Stimulated activated CD4-positive, alpha-beta T cell treated with anti-CD3 and anti-CD28 coated beads, TNF-alpha, amount 100 ng/mL, for 1 hour (primary cell): ENCODE results near the gene LRP5.
"Not testable (repeated sequence)": the region's sequence is repeated elsewhere in the genome, so short reads cannot be mapped to it uniquely, and the experiment has no call there.

Experiments used
- DNase-seq, 3 donors: peaks; one replicate each; pipeline ENCODE4 v3.0.0-alpha.2; 2020; ENCODE audit warnings: low read depth in 3 of 3, low spot score in 1 of 3

LRP5 gene

DNA sequence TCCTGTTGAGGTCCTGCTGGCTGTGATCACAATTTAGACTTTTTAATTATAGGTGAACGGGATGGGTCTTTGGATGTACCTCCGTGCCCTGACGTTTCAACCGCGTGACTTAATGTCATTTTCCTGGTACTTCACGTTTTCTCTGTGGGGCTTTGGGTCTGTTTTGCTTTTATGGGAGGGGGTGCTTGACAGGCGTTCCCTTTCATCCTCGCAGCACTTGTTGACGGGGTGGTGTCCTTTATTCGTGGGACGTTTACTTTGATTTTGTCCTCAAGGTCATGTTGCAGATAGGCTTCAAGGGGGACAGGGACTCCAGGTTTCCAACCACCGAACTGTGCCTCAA lies 149.2 kb downstream of the LRP5 start:
- DNase-seq, result no peak

DNA sequence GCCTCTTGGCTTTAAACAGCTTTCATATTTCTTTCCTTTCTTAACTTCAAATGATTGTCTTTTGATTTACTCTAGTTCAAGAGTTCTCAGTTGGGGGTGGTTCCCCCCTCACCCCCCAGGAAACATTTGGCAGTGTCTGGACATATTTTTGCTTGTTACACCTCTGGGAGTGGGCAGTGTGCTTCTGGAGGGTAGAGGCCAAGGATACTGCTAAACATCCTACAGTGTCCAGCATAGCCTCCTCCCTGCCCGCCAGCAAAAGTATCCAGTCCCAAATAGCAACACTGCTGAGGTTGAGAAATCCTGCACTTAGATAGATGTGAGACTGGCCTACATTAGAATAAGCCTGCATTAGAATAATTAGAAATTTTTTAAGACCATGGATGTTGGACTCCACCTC lies 151.3 kb downstream of the LRP5 start:
- DNase-seq, result no peak

DNA sequence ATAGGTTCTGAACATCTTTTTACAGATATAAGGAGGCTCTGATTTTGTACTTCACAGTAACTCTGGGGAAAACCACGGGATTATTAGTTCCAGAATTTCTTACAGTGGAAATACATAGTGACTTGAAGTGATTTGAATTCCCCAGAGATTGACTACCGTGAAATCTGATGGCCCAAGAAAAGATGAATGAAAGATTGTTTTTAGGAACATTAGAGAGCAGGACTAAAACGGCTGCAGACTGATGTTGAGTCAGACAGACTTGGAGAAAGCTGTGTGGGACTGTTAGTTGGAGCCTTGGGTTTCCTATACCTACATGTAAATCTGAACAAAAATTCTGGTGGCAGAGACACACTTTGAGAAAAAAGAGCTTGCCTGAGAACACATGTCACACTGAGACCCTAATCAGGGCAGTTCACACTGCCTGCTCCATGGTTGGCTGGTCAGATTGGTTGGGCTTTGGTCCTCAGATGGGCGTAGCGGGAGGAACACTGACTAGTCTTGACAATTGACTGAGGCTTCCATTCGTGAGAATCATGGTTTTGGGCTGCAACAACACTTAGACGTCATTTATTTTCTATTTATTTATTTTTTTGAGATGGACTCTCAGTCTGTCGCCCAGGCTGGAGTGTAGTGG lies 154.9 kb downstream of the LRP5 start:
- DNase-seq, result no peak

DNA sequence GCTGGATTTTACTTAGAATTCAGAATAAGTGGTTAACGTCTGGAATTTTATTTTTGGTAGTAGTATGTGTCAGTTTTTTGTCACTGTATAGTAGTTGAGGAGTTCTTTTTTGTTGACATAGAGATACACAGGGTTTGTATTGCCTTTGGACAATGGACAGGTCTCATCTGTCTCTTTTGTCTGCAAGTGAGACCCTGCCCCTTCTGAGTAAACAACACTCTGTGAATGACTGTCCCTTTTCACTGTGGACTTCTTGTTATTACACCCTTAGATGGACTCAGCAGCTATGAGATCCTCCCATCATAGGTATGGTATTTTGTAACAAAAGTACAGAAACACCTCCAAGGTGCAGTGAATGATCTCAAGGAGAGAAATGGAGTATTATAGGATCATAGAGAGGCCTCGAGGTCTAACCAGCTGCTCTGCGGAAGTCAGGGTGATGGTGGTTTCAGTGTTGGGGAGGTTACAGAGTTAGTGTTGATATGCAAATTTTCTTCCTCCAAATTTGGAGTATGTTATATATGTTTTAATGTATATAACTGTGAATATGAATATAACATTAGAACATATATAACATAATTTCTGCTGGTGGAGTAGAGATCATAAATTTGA lies 155.9 kb downstream of the LRP5 start:
- DNase-seq, result no peak

DNA sequence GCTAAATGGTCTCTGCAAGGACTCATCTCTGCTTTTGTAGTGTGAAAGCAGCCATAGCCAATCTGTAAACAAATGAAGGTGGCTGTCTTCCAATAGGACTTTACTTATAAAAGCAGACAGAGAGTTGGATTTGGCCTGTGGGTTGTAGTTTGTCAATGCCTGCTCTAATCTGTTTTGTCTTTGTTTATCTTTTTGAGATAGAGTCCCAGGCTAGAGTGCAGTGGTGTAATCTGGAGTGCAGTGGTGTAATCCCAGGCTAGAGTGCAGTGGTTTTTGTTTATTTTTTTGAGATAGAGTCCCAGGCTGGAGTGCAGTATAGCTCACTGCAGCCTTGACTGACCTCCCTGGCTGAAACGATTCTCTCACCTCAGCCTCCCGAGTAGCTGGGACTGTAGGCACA lies 156.7 kb downstream of the LRP5 start:
- no peak for DNase-seq

DNA sequence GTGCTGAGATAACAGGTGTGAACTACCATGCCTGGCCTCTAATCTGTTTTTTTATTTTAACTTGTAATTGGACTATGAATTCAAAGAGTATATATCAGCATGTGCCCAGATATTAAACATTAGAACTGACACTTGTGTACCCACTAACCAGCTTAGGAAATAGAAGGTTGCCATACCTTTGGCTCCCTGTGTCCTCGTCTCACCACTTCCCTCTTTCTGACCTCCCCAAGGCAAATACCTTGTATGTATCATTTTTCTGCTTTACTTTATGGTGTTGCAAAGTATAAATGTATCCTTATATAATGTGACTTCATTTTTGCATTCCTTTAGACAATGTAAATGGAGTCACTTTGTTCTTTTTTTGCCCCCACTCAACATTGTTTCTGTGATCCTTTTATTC lies 157.3 kb downstream of the LRP5 start:
- no peak for DNase-seq

DNA sequence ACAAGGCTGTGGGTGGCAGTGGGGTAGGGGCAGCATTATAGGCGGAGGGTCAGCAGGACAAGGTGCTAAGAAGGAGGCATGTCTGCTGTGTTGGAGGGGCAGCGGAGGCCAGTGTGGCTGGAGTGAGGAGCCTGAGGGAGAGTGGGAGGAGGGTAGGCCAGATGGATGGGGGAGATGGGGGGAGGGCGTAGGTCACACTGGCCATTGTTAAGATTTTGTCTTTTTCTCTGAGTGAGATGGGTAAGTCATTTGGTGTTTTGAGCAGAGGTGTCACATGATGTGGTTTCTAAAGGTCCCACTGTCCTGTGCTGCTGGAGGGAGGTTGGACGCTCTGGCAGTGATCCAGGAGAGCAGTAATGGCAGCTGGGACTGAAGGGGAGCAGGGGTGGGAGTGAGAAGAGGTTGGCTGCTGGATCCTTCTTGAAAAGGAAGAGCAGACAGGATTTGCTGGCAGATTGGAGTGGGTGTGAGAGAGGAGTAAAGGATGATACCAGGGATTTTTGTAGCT lies 158.0 kb downstream of the LRP5 start:
- DNase-seq, result no peak

DNA sequence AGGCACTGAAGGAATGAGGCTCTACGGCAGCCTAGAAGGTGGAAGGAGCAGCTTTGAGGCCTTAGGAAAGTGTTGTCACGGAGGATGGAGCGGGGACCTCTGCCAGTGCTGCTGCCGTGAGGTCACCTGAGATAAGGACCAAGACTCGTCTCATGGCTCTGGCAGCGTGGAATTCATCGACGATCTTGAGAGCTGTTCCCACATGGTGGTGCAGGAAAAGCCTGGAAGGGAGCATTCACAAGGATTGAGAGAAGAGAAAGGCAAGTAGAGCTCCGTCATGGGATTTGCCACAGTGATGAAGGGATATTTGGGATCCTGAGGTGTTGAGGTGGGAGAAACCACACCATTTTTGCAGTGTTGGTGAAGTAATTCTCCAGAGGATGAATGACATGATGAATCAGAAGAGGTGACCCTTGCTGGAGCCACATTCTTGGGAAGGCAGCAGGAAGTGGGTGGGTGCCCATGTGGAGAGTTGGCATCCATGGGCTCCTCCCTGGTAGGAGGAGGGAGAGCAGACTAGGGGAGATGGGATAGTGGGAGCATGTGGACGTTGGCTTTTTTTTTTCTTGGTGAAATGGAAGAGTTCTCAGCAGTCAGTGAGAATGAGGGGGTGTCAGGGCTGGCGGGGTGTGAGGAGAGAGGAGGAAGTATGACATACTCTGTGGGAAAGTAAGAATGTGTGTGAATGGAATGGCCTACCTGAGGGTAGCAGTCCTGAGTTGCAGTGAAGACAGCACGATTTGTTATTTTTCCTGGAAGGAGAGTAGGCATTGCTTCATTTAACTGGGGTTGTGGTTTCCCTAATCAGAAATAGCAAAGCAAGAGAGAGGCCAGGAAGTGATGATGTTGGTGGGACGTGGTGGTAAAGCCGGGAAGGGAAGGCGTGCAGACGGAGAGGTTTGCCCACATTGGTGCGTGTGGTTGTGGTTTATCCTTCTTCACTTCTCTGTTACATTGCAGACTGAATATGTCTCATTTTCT lies 159.3 kb downstream of the LRP5 start:
- DNase-seq, result no peak

DNA sequence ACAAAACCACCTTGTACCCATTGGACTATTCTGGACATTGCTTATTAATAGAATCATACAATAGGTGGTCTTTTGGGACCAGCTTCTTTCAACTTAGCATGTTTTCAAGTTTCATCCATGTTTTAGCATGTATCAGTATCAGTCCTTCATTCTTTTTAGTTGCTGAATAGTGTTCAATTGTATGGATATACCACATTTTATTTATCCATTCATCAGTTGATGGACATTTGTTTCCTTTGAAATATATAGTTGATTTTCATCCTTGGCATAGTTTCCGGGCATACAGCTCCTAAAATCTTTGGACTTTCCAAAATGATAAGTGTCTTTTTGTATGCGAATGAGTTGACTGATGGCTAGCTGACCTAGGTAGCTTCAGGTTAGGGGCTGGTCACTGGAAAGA lies 160.4 kb downstream of the LRP5 start:
- DNase-seq, result no peak

DNA sequence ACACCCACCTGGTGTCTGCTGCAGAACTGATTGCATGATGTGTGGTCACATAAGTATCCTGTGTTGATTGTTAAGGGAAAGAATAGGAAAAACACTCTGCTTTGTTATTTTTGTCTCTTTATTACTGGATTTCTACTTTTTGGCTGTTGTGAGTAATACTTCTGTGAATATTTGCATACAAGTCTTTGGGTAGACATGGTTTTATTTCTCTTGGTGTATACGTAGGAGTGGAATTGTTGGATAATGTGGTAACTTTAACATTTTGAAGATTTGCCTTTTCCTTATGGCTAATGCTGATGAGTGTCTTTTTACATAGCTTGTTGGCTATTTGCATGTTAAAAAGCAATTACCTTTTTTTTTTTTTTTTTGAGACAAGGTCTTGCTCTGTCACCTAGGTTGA lies 161.3 kb downstream of the LRP5 start:
- DNase-seq, result no peak

DNA sequence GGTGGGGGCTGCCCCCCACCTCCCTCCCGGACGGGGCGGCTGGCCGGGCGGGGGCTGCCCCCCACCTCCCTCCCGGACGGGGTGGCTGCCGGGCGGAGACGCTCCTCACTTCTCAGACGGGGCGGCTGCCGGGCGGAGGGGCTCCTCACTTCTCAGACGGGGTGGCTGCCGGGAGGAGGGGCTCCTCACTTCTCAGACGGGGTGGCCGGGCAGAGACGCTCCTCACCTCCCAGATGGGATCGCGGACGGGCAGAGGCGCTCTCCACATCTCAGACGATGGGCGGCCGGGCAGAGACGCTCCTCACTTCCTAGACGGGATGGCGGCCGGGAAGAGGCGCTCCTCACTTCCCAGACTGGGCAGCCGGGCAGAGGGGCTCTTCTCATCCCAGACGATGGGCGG lies 163.2 kb downstream of the LRP5 start:
- not testable (repeated sequence) for DNase-seq

DNA sequence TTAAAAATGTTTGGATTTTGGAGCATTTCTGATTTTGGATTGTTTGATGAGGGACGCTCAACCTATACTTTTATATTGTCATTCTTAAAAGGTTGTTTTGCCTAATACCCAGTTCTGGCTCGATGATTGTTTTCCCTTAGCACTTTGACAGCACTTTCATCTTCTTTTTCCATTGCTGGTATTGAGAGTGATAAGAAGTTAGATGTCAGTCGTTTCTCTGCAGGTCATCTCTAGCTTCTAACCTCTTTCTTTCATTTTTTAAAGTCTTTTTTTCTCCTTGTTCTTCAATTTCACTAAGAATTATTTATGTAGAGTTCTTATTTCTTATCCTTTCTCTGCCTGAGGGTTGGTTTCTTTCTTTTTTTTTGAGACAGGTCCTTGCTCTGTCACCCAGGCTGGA lies 167.0 kb downstream of the LRP5 start:
- no peak for DNase-seq

DNA sequence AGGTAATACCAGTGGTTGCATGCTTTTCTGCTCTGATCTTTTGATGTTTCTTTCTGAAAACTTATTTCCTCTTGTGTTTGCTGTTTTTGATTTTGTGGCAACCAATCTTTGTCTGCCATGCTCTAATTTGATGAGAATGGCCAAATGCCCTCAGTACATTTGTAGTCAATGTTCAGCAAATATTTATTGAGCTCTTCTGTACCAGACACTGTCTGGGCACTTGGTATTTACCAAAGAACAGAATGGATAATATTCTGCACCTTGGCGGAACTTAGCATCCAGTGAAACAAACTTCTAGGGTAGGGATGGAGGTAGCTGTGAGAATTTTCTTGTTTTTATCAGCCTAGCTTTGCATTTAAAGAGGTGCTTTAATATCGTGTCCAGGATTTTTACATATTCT lies 167.8 kb downstream of the LRP5 start:
- DNase-seq, result no peak

DNA sequence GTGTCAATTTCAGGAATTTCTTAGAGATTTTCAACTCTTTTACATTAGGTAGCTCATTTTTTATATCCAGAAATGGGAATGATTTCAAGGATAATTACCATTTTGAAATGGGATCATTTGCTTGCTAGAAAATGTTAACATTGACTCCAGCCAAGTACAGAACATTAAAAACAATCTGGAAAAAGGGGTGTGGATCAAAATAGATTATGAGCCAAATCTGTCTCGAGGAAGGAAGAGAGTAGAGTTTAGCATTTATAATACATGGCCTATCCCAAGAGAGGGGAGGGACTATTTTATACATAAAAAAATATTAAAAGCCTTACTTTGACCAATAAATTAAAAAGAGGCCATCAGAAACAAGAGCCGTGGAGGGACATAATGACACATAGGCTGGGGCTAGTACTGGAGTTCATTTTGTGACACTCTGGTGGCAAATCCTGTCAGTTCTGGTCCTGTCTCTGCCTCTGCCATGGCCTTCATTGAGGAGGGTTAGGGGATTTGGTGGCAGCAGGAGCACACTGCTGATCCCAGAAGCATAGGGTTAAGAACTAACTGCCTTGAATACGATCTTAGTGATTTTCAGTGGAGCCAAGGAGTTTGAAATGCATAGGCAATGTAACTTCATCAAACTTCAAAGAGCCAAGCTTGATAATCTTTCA lies 168.6 kb downstream of the LRP5 start:
- no peak for DNase-seq

DNA sequence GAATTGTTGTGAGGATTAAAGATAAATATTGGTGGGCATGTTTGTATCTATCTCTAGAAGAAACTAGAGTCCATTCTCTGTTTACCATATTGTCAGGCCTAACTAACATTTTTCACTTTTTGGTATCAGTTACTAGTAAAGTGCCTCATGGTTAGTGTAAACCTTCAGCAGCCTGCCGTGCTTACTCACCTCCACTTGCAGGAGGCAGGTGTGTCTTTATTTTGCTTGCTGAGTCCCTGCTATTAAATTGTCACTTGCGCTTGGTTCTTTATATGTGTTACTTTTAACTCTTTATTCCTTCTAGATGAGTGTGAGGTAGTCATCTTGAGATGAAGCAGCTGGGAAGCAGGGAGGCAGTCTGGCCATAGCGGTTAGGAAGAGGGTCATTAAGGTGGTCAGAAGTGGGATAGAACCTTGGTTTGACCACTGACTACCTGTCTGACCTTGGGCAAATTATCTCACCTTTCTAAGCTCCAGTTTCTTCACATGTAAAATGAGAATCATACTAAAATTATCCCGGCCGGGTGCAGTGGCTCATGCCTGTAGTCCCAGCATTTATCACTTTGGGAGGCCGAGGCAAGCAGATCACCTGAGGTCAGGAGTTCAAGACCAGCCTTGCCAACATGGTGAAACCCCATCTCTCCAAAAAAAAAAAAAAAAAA lies 169.3 kb downstream of the LRP5 start:
- DNase-seq, result no peak

DNA sequence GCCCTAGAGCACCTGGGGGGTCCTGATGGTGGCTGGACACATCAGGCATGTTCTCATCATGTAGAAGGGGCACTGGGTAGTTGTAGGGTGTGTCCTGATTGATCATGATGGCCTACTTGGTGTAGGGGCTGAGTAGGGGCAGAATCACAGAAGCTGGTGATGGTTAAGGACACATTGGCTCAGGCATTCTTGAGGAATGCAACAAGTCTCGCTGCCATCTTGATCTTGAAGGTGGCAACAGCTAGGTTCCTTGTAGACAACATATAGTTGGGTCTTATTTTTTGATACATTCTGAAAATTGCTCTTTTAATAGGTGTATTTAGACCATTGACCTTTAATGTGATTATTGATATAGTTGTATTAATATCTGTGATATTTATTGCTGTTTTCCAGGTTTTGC lies 176.2 kb downstream of the LRP5 start:
- DNase-seq, result no peak

DNA sequence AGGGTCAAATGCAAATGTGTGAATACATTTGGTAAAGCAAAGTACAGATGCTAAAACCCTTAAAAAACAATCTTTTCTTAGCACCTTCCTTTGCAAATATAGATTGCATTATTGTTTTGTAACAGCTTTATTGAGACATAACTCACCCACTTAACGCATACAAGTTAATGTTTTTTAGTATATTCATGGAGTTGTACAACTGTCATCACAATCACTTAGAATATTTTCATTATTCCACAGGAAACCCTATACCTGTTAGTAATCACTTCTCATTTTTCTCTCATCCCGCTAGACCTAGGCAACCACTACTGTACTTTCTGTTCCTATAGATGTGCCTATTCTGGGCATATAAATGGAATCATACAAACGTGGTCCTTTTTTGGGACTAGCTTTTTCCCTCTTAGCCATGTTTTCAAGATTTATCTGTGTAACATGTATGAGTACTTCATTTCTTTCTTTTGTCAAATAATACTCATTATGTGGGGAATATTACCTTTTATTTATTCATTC lies 182.9 kb downstream of the LRP5 start:
- DNase-seq, result no peak

DNA sequence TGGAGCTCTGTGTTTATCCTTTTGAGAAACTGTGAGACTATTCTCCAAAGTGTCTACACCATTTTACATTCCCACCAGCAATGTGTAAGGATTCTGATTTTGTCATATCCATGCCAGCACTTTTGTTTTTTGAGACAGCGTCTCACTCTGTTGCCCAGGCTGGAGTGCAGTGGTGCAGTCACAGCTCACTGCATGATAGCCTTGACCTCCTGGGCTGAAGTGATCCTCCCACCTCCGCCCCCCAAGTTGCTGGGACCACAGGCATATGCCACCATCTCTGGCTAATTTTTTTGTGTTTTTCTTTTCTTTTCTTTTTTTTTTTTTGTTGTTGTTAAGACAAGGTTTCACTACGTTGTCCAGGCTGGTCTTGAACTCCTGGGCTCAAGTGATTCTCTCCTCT lies 183.5 kb downstream of the LRP5 start:
- DNase-seq, result no peak

DNA sequence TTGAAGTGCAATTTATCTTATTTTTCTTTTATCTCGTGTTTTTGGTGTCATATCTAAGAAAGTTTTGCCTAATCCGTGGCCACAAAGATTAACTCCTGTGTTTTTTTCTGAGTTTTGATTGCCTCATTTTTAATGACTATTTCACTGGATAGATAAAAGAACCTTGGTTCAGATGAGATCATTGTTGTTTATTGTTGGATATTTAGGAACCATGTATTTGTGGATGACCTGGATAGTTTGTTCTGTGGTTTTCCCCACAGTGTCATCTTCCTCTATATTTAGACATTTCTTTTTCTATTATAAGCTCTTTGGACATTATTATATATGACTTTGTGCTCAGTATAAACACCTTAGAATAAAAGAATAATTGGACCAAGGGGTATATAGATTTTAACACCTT lies 185.4 kb downstream of the LRP5 start:
- no peak for DNase-seq

DNA sequence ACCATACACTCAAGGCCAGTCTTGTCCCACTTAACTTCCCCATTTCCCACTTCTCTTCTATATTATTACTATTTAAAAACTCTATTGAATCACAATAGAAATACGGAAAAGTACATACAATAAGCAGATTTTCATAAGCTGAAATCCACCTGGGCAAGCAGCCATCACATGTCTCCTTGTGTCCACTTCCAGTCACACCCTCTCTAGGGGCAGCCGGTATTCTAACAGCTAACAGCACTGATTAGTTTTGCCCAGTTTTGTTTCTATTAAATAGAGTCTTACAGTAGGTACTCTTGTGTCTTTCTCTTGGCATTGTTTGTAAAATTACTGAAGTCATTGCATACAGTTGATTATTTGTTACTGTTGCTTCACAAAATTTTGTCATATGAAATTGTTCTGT lies 185.9 kb downstream of the LRP5 start:
- no peak for DNase-seq
